Right lobe of liver (tissue), 6 donors: ENCODE data around the gene INSYN2B. TPM values are rescaled to one million over a fixed set of nuclear protein-coding genes. Genes with fewer than 3 reads are reported as not detected.

Experiments
- ATAC-seq, 4 donors: fragments of 200-7000 bp; cut with Tn5 transposase; one replicate each; pipeline ENCODE4 v1.9.1; 2020; ENCODE audit warnings: mild to moderate bottlenecking in 4 of 4, moderate library complexity in 4 of 4
- DNase-seq, 3 donors: peaks; one replicate each; pipeline ENCODE4 v3.0.0-alpha.2; 2020
- H3K27ac ChIP-seq, 3 donors: fragments of 200-600 bp; one replicate each; pipeline ENCODE4 v1.8.0; 2022
- H3K27me3 ChIP-seq, 2 donors: fragments of 200-600 bp; one replicate each; pipeline ENCODE4 v1.8.0; 2022
- H3K36me3 ChIP-seq, 4 donors: fragments of 200-600 bp; sonication (generic) in 1 of 4; one replicate each; pipeline versions ENCODE4 v1.5.1 to v1.8.0; 2017 to 2022; ENCODE audit warnings: control low read depth in 1 of 4
- H3K4me1 ChIP-seq, 4 donors: fragments of 200-600 bp; sonication (generic) in 1 of 4; one replicate each; pipeline versions ENCODE4 v1.5.1 to v1.8.0; 2017 to 2022; ENCODE audit warnings: control low read depth in 1 of 4
- H3K4me3 ChIP-seq, 3 donors: fragments of 200-600 bp; one replicate each; pipeline ENCODE4 v1.8.0; 2022
- H3K9me3 ChIP-seq, 4 donors: fragments of 200-600 bp; sonication (generic) in 1 of 4; one replicate each; pipeline versions ENCODE4 v1.5.1 to v1.8.0; 2017 to 2022; ENCODE audit warnings: control low read depth in 1 of 4
- CTCF ChIP-seq, 4 donors: fragments of 200-600 bp in 3 of 4; fragments of 450-650 bp in 1 of 4; IDR thresholded peaks; one replicate each; pipeline versions ENCODE4 v1.5.1 to v1.8.0; 2016 to 2022; ENCODE audit warnings: antibody characterized with exemption in 4 of 4, mild to moderate bottlenecking in 2 of 4
- POLR2A ChIP-seq: fragments of 450-650 bp; IDR thresholded peaks from one replicate; pipeline ENCODE4 v1.6.1; 2017; ENCODE audit warnings: antibody characterized with exemption, mild to moderate bottlenecking
- WGBS: methylation state at CpG from one replicate; pipeline ENCODE4 v1.1.6; 2018; ENCODE audit warnings: low coverage, low lambda C conversion rate; ENCODE audit not compliant: insufficient coverage; ENCODE audit errors: missing lambda C conversion rate; 5-methylcytosine and 5-hydroxymethylcytosine counted together
- intact Hi-C, 2 donors: fragments of 100-400 bp; cut with DNase I; formaldehyde crosslinking; loops; one replicate each; pipeline versions ENCODE4 v1.11.2 to v1.14.1; 2022
- microRNA counts: library from miRNA; unstranded; fragments of <30 nt; microRNA quantifications from one replicate; lab custom pipeline; 2016
- microRNA-seq, 2 donors: library from miRNA; unstranded; fragments of <30 nt; microRNA quantifications; one replicate each; pipeline ENCODE4, GENCODE V29; 2019 to 2020
- small RNA-seq, 2 experiments: library from RNA; depleted of rRNA; stranded (forward); fragments of <200 nt; gene quantifications; one replicate each; pipeline ENCODE3, GENCODE V24; 2016
- total RNA-seq, 6 experiments: library from RNA; depleted of rRNA in 2 of 6; stranded (reverse); fragments of >200 nt in 2 of 6; fragmentation: NEBNext Ultra II Directional in 3 of 6; extraction: Animal tissue kit (Norgen Biotek cat#: 25700) in 3 of 6; gene quantifications; one replicate each; pipeline versions ENCODE4 v1.1.0 to v1.2.4, GENCODE V29; 2016 to 2023
- donor health status: DM: no; HTN: yes; CAD: no.
- donor health status: DM: no; HTN: no; CAD: no.
- donor health status: DM: no; HTN: no; CAD: no.
- donor health status: DM: no; HTN: yes; CAD: no.
- donor health status: DM: no; HTN: yes; CAD: no.

The INSYN2B gene
- total RNA-seq, 6 experiments from 2014 or later = 0.09 to 0.13 TPM; not detected in 4

GRCh38 chr5:169826618-169827017 lies 153.7 kb downstream of the INSYN2B start:
- no peak for TF ChIP-seq POLR2A
- TF ChIP-seq CTCF (IDR thresholded peaks at IDR 0.05) = no peak
- DNase-seq = no peak
- Histone ChIP-seq H3K4me1 (no peaks in the 10 kb centered on the region), H3K27ac (no peak overlapping the region), H3K9me3 (no peaks in the 10 kb centered on the region), H3K36me3 (no peaks in the 10 kb centered on the region), H3K4me3 (no peak overlapping the region), H3K27me3 (no peaks in the 10 kb centered on the region)
- no peak for ATAC-seq
- intact Hi-C loops = no loop called here
- 52% methylated on average over 5 of the region's 5 CpGs for WGBS

GRCh38 chr5:169817031-169817430 lies 163.3 kb downstream of the INSYN2B start:
- H3K9me3 ChIP-seq = no peaks in the 10 kb centered on the region
- H3K36me3 ChIP-seq = no peaks in the 10 kb centered on the region
- H3K27me3 ChIP-seq = no peaks in the 10 kb centered on the region
- DNase-seq = no peak
- H3K27ac ChIP-seq = no peak overlapping the region
- H3K4me1 ChIP-seq = no peaks in the 10 kb centered on the region
- 42% methylated on average over 2 of the region's 2 CpGs for WGBS
- H3K4me3 ChIP-seq = no peak overlapping the region
- intact Hi-C loops = no loop called here
- no peak for ATAC-seq
- TF ChIP-seq CTCF (IDR thresholded peaks at IDR 0.05) = no peak
- TF ChIP-seq POLR2A = no peak

GRCh38 chr5:169814522-169814921 lies 165.8 kb downstream of the INSYN2B start:
- Histone ChIP-seq H3K27ac (no peak overlapping the region), H3K27me3 (no peaks in the 10 kb centered on the region), H3K4me3 (no peak overlapping the region), H3K4me1 (no peaks in the 10 kb centered on the region), H3K9me3 (no peaks in the 10 kb centered on the region), H3K36me3 (no peaks in the 10 kb centered on the region)
- 25% methylated on average over 1 of the region's 1 CpG for WGBS
- TF ChIP-seq CTCF (IDR thresholded peaks at IDR 0.05) (no peak), POLR2A (no peak)
- intact Hi-C loops = no loop called here
- DNase-seq (no peak), ATAC-seq (no peak)

MicroRNAs encoded within 50 kb of the gene (microRNA counts, 767-probe panel; counts per million panel counts)
- microRNA hsa-miR-378e (lab: Ali Mortazavi, UCI) = 7,956 counts per million, percentile 29 among the panel's probes with 10 or more counts

Small RNA genes lying within 50 kb of the gene (microRNA-seq; reads per million reads assigned to microRNA genes)
- gene MIR378E = 0 reads per million in 2 donors

Small RNA genes lying within 50 kb of the gene (small RNA-seq; reads per million reads assigned to genes)
- gene MIR378E = 0 reads per million in 2 experiments

Other genes starting within 250 kb of the INSYN2B start
- gene FOXI1, start 125.4 kb upstream of the INSYN2B start, total RNA-seq = not detected